DMS79 treated with DMSO at 0.1 percent for 48 hours (cell line): ENCODE measurements around the gene PINK1.

Experiments
- DNase-seq: peaks from one replicate; lab custom pipeline; 2025; lab: John Stamatoyannopoulos, UW

Gene PINK1

GRCh38 chr1:20682571-20683236, 49.4 kb downstream of the PINK1 start:
- no peak for DNase-seq

- DNase-seq: no peak
These were observed 50.4 kb downstream of the PINK1 start for GRCh38 chr1:20683614-20684013.

- no peak for DNase-seq
These were observed 50.9 kb downstream of the PINK1 start for GRCh38 chr1:20684050-20684620.

GRCh38 chr1:20684651-20685050, 51.4 kb downstream of the PINK1 start:
- DNase-seq: no peak

- DNase-seq: no peak
These were observed 51.9 kb downstream of the PINK1 start for GRCh38 chr1:20685099-20685662.

- no peak for DNase-seq
These were observed 52.5 kb downstream of the PINK1 start for GRCh38 chr1:20685741-20686140.

GRCh38 chr1:20686883-20687725, 53.8 kb downstream of the PINK1 start:
- DNase-seq: no peak

- DNase-seq: no peak
These were observed 56.4 kb downstream of the PINK1 start for GRCh38 chr1:20689645-20690056.

GRCh38 chr1:20691872-20692271, 58.6 kb downstream of the PINK1 start:
- no peak for DNase-seq

- no peak for DNase-seq
These were observed 60.4 kb downstream of the PINK1 start for GRCh38 chr1:20693623-20694022.

- no peak for DNase-seq
These were observed 62.3 kb downstream of the PINK1 start for GRCh38 chr1:20695515-20695914.

- peak; percentile 95 for DNase-seq
These were observed 63.4 kb downstream of the PINK1 start for GRCh38 chr1:20696397-20697333.

- DNase-seq: peak; percentile 56
These were observed 64.3 kb downstream of the PINK1 start for GRCh38 chr1:20697563-20697962.

- no peak for DNase-seq
These were observed 65.1 kb downstream of the PINK1 start for GRCh38 chr1:20698195-20698910.

- DNase-seq: no peak
These were observed 66.3 kb downstream of the PINK1 start for GRCh38 chr1:20699558-20699957.

GRCh38 chr1:20700636-20701215, 67.5 kb downstream of the PINK1 start:
- no peak for DNase-seq
